Fibroblast of skin of scalp (primary cell): Measurements from ENCODE around the gene HS2ST1. TPM values are rescaled to one million over a fixed set of nuclear protein-coding genes. Genes with fewer than 3 reads are reported as not detected.
"Not testable (repeated sequence)": the region's sequence is repeated elsewhere in the genome, so short reads cannot be mapped to it uniquely, and the experiment has no call there.

Experiments used
- DNase-seq: peaks from one replicate; pipeline ENCODE4 v3.0.0-alpha.2; 2013
- polyA plus RNA-seq, 2 experiments: library from polyadenylated mRNA; unstranded; fragments of 120-200 nt; gene quantifications; one replicate each; pipeline ENCODE4 v1.2.1, GENCODE V29; 2013; ENCODE audit not compliant: insufficient read length in 2 of 2

Gene HS2ST1
- polyA plus RNA-seq (2013, experiment 1 of 2; ENCODE audit: insufficient read length), result 17.6 TPM
- 19.7 TPM for polyA plus RNA-seq (2013, experiment 2 of 2; ENCODE audit: insufficient read length)

GRCh38 chr1:86914601-86914997, at the start of gene HS2ST1:
TSS of gene HS2ST1 (plus strand) at chr1:86914635.
- no peak for DNase-seq

GRCh38 chr1:86865973-86866637, 48.3 kb upstream of the HS2ST1 start:
- DNase-seq, result no peak

GRCh38 chr1:86866665-86867064, 47.8 kb upstream of the HS2ST1 start:
- peak; percentile 37 for DNase-seq

- not testable (repeated sequence) for DNase-seq
Measured at GRCh38 chr1:86867278-86867677, 47.2 kb upstream of the HS2ST1 start.

- no peak for DNase-seq
Measured at GRCh38 chr1:86868477-86868876, 46.0 kb upstream of the HS2ST1 start.

DNA sequence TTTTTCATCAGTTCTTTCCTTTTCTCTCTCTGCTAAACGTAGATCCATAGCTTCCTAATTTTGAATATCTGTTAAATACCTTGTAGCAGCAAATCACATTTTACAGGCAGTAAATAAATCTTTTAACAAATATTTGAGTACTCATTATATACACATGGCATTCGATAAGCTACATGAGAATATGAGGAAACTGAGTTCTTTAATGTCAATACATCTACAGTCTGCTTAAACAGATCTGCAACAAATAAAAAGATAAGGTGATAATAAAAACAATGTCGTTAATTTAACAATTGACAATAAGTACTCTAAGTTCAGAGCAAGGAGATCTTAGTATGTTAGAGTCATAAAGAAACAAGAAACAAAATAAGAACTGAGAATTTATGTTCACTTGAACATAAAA, 43.4 kb upstream of the HS2ST1 start:
- DNase-seq, result no peak

GRCh38 chr1:86872086-86872485, 42.3 kb upstream of the HS2ST1 start:
- peak; percentile 27 for DNase-seq

GRCh38 chr1:86875722-86876121, 38.7 kb upstream of the HS2ST1 start:
- DNase-seq, result no peak

GRCh38 chr1:86887479-86888162, 26.8 kb upstream of the HS2ST1 start:
- no peak for DNase-seq

GRCh38 chr1:86888327-86888726, 26.1 kb upstream of the HS2ST1 start:
- no peak for DNase-seq

DNA sequence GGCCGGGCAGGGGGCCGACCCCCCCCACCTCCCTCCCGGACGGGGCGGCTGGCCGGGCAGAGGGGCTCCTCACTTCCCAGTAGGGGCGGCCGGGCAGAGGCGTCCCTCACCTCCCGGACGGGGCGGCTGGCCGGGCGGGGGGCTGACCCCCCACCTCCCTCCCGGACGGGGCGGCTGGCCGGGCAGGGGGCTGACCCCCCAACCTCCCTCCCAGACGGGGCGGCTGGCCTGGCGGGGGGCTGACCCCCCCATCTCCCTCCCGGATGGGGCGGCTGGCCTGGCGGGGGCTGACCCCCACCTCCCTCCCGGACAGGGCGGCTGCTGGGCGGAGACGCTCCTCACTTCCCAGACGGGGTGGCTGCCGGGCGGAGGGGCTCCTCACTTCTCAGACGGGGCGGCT, 15.0 kb upstream of the HS2ST1 start:
- not testable (repeated sequence) for DNase-seq

DNA sequence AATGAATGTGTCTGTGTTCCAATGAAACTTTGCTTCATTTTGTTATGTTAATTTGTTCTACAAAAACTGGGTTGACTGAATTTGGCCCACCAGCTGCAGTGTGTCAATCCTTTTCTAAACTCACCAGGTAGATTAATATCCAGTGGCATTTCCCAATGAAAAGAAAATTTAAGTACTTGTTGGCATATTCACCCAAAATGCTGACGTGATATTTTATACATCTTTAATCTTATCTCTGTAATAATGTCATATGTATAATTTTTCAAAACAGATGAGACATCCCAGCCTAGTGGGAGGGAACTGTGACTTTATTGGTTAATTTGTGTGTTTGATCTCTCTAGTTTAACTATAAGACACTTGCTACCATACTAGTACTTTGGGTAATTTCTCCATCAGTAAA, 8.6 kb upstream of the HS2ST1 start:
- no peak for DNase-seq

DNA sequence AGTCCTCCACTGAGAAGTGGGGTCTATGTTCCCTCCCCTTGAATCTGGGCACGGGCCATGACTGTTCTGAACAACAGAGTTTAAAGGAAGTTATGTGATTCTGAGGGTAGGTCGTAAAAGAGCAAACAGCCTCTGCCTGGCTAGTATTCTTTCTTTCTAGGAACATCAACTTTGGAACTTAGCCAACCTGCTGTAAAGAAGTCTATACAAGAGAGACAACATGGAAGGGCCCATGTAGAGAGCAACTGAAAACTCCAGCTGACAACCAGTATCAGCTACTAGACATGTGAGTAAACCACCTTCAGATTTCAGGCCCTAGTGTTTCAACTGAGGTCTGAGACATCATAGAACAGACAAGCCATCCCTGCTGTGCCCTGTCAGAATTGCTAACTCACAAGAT, 8.0 kb upstream of the HS2ST1 start:
- no peak for DNase-seq

DNA sequence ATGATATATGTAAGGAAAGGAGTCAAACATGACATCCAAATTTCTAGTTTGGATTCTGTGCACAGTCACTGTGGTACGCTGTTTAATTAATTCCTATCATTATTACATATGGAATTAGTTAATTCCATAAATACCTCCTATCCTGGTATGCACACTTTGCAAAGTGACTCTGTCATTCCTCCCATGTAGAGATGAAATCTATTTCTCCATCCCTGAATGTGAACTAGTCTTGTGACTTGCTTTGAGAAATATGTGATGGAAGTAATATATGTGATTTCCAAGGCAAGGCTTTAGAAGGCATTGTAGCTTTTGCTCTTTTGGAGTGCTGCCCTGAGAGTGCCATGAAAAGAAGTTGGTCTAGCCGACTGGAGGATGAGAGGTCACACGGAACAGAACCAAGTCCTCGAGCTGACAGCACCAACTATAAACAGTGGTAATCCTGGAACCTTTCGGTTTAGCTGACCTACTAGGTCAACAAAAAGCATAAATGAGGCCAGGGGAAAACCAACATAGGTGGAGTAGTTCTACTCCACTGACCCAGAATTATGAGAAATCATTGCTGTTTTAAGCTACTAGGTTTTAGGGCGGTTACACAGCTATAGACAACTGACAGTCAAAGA, 2.0 kb upstream of the HS2ST1 start:
- DNase-seq, result peak; percentile 28

DNA sequence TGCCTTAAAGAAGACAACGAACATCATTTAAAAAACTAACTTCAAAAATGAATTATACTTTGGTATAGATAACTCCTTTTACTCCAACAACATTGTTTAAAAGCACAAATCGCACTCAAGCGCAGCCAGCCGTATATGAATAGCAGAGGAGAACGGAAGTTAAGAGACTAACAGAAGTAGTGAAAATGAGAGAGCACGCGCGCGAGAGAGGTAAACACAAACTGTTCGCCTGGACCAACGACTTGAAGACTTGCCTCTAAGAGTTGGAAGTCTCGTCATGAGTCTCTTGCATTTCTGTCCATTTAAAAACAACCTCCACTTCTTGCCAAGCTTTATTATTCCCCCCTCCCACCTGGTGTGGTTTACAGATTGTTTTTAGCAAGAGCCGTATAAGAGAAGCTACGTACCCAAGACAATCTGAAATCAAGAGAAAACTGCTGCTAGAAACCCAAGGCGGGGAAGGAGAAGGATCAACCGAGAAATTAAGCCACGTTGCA, 988 bp upstream of the HS2ST1 start:
- peak; percentile 37 for DNase-seq

GRCh38 chr1:86913896-86914600, 387 bp upstream of the HS2ST1 start, which contains the start of gene SELENOF:
TSS of gene SELENOF (minus strand) at chr1:86914126. CDS start at chr1:86914111, 15 bp downstream.
- DNase-seq, result peak; percentile 100

- DNase-seq, result peak; percentile 35
Measured at GRCh38 chr1:86914998-86915736, 732 bp downstream of the HS2ST1 start.

DNA sequence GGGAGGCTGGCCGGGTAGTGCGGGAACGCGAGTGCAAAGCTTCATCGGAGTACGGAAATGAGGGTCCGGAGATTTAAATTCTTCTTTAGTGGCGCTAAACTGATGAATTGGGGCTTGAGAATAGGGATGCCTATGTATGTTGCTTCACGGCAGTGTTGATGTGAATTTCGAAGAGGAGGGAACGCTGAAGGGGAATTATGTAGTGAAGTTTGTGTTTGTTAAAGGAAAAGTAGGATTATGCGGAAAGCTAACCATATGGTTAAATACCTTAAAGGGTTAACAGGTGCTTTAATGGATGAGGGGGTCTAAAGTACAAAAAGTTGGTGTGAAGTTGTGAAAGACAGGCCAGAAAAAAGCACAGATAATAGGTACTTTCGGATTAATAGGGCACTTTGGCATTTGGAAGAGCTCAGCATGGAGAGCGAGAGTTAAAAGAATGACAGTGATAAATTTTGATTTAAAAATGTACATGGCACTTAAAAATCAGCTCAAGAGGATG, 1.4 kb downstream of the HS2ST1 start:
- DNase-seq, result no peak

GRCh38 chr1:86916752-86917151, 2.3 kb downstream of the HS2ST1 start:
- no peak for DNase-seq

DNA sequence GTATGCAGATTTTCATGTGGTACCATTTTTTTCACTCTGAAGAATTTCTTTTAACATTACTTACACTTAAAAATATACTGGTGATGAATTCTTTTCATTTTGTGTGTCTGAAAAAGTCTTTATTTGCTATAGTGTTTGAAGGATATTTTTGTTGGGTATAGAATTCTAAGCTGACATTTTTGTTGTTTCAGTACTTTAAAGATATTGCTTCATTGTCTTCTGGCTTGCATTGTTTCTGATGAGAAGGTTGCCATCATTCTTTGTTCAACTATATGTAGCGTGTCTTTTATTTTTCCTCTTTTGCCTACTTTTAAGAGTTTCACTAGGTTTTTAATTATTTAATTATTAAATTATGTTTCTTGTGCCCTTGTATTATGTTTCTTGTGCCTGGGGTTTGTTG, 8.0 kb downstream of the HS2ST1 start:
- DNase-seq, result no peak

- no peak for DNase-seq
Measured at GRCh38 chr1:86924324-86924960, 10.0 kb downstream of the HS2ST1 start.
